Astrocyte of the spinal cord (primary cell): ENCODE data around the gene CLIP4.

Source experiments
- DNase-seq: peaks from one replicate; pipeline ENCODE4 v3.0.0; 2011; ENCODE audit warnings: low read depth, low spot score
- H3K4me3 ChIP-seq: 2 replicates; pipeline ENCODE4 v1.5.1; 2011; ENCODE audit warnings: low read depth, mild to moderate bottlenecking, low read length, moderate library complexity
- CTCF ChIP-seq: IDR thresholded peaks from 2 replicates; pipeline ENCODE4 v1.5.1; 2012; ENCODE audit warnings: low read depth, mild to moderate bottlenecking, low read length, inconsistent platforms
- in situ Hi-C: cut with HindIII; loops from 2 replicates; pipeline ENCODE4 v1.10.0; 2017; ENCODE audit warnings: low sequenced_read_pairs

The CLIP4 gene

GRCh38 chr2:29114946-29115609 is at the start of gene CLIP4:
TSS of gene CLIP4 (plus strand) at chr2:29115415. CDS start at chr2:29121389, 5,974 bp downstream.
- H3K4me3 ChIP-seq: peak within 1 kb of the TSS; percentile 64
- in situ Hi-C loops: no loop called here

GRCh38 chr2:29066271-29066860 is 48.8 kb upstream of the CLIP4 start:
- TF ChIP-seq CTCF: no peak
- in situ Hi-C loops: no loop called here
- DNase-seq: no peak
- no peak overlapping the region for H3K4me3 ChIP-seq

More at GRCh38 chr2:29114946-29115609, at the start of gene CLIP4:
- no peak for TF ChIP-seq CTCF
- DNase-seq: peak; percentile 52

GRCh38 chr2:29066997-29067605 is 48.1 kb upstream of the CLIP4 start:
- DNase-seq: no peak
- in situ Hi-C loops: no loop called here
- H3K4me3 ChIP-seq: no peak overlapping the region
- TF ChIP-seq CTCF: no peak

- in situ Hi-C loops: no loop called here
Observed at GRCh38 chr2:29068513-29068912, 46.7 kb upstream of the CLIP4 start.

GRCh38 chr2:29070526-29070925 is 44.7 kb upstream of the CLIP4 start:
- no peak for DNase-seq
- no peak for TF ChIP-seq CTCF
- in situ Hi-C loops: no loop called here
- H3K4me3 ChIP-seq: no peak overlapping the region

More at GRCh38 chr2:29068513-29068912, 46.7 kb upstream of the CLIP4 start:
- no peak overlapping the region for H3K4me3 ChIP-seq
- DNase-seq: no peak
- no peak for TF ChIP-seq CTCF

GRCh38 chr2:29071032-29071975 is 43.9 kb upstream of the CLIP4 start:
- TF ChIP-seq CTCF: no peak
- in situ Hi-C loops: no loop called here

More at GRCh38 chr2:29071032-29071975, 43.9 kb upstream of the CLIP4 start:
- DNase-seq: no peak
- no peak overlapping the region for H3K4me3 ChIP-seq
